GM21825 (cell line): ENCODE results near the gene FAM174B.

Source experiments
- ATAC-seq: cut with Tn5 transposase; IDR thresholded peaks from one replicate; pipeline ENCODE4 v1.9.1; 2021; ENCODE audit warnings: mild to moderate bottlenecking, moderate library complexity; ENCODE audit not compliant: unreplicated experiment

Gene FAM174B

DNA sequence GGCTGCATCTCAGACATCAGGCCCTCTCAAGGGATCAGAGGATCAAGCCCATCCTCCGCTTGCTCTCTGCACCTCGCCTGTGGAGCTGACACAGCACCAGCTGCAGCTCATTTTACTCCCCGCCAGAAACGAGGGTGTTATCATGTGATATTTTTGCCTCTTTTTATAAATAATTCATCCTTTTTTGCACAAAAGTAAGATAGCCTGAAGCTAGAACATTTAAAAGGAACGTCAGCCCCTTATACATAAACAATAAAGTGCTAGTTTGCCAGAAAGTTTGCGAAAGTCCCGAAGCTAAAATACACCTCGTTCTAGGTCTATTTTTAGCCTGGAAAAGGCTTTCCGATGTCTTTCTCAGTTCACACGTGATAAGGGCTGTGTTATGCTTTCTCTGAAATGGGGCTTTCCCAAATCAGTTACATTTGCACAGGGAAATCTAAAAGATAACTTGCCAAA lies 9.6 kb upstream of the FAM174B start:
- ATAC-seq: no peak

DNA sequence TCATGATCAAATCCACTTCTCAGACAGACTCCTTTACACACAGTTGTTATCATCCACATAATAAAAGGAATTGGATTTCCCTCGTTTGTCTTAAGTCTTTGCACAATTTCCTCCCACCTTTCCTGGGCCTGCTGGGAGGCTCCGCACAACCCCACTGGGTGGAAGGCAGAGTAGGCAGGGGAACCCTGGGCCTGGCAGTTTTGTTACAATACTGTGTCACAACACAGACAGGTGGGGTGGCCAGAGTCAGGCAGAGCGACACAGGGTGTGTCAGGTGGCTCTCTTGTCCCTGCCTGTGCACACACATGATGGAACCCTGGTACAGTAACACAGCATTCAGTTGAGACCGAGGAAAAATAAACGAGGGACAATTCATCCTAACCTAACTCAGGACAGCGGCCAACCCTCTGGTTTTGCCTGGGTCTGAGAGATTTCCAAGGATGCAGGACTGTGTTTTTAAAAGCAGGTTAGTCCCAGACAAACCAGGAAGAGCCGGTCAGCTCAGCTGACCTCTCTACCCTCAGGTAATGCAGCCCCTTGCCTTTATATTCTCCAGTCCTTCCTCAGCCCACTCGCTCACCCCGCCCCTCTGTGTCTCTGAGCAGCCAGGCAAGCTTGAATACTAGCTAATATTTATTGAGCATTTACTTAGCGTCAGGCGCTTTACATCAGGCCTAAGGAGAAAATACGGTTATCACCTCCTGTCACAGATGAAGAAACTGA lies 8.8 kb upstream of the FAM174B start:
- ATAC-seq: no peak

GRCh38 chr15:92663250-92663951 lies 7.8 kb upstream of the FAM174B start:
- peak; percentile 65 for ATAC-seq

DNA sequence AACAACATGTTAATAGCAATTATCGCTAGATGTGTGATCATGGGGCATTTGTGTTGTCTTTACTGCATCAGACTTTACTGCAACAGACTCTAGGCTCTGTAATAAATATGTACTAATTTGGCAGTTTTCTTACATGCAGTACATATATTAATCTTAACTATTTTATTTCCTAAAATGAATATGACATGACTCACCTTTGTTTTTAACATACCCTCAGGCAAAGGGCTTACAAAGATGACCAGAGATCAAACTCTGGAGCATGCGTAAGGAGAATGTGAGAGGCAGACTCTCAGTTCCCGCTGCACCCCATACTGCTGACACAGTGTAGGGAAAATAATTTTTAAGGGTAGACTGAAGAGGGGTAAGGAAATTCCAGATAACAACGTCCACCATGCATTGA lies 7.2 kb upstream of the FAM174B start:
- no peak for ATAC-seq

DNA sequence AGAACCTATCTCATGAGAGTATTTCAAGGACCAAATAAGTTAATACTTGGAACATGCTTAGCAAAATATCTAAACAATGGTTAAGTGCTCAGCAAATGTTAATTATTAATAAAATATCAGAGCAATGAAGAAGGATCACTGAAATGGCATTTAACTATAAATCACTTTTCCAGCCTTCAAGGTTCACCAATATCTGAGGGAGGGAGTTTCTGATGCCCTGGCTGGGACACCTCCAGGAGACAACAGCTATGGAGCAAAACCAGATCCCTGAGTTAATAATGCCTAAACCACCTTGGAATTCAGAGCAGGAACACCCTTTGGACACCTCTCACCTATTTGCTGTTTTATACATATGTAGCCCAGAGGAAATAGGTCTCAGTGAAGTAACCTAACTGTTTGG lies 6.4 kb upstream of the FAM174B start:
- ATAC-seq: no peak

- no peak for ATAC-seq
These were observed 5.5 kb upstream of the FAM174B start for GRCh38 chr15:92661069-92661468.

DNA sequence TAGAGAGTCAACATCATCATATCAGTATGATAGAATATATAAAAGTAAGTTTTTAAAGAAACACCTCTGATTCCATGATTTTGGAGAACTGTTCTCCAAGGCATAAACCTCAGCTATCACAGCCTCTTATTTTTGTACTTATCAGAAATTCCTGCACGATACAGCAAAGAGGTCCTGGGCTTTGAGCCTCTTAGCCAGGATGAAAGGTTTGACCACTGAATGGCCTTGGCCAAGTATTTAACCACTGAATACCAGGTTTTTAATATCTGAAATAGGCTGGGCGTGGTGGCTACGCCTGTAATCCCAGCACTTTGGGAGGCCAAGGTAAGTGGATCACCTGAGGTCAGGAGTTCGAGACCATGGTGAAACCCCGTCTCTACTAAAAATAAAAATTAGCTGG lies 1.9 kb upstream of the FAM174B start:
- no peak for ATAC-seq

- no peak for ATAC-seq
These were observed 514 bp upstream of the FAM174B start for GRCh38 chr15:92656089-92656488.

DNA sequence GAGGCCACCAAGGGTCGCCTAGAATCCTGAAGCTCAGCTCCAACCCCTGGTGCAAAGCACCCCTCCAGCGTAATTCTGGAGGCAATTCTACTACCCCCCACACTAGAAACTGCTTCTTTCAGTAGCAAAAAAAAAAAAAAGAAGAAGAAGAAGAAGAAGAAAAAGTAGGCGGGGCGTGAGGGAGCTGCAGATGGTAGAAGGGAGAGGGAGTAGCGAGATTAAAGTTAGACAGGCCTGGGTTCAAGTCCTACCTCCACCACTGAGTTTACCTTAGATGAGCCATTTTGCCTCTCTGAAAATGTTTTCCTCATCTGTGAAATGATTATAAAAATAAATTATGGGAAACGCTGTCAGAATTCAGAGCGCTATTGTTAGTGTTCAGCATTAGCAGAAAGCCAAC lies 913 bp downstream of the FAM174B start:
- ATAC-seq: no peak

GRCh38 chr15:92653836-92654539 lies 1.6 kb downstream of the FAM174B start:
- no peak for ATAC-seq

DNA sequence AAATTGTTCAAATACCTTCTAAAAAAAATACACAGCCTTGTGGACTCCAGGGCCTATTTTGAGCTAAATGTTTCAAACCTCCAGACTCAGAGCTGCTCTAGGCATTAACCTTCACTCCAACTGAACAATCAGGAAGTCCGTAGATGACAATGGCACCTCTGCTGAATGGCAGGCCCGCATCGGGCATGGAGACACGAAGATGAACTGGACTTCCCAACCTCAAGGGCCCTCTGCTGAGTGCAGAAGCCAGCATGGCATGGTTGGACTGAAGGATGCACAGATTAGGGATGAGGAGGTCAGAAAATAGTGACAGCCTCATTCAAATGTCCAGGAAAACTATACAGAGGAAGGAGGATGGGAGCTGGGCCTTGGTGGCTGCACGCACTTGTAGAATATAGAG lies 2.2 kb downstream of the FAM174B start:
- no peak for ATAC-seq

GRCh38 chr15:92652576-92652966 lies 3.0 kb downstream of the FAM174B start:
- no peak for ATAC-seq

- ATAC-seq: no peak
These were observed 3.5 kb downstream of the FAM174B start for GRCh38 chr15:92651877-92652575.

GRCh38 chr15:92650966-92651365 lies 4.6 kb downstream of the FAM174B start:
- no peak for ATAC-seq

DNA sequence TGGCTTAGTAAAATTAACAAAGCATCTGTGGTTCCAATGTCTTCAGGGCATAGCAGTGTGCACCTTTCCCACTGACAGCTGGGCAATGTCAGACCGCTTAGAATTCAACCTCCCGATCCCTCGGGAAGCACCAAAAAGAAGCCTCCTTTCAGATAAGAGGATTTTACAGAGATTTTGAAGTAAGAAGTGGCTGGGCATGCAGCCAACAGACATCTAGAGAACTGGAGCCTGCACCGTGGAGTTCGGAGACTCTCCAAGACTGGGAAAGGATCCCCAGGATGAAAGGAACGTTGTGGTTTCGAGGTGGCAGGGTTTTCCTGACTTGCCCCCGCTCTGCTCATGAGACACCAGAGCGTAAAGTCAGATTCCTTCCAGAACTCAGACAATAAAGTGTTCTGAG lies 5.3 kb downstream of the FAM174B start:
- ATAC-seq: no peak

DNA sequence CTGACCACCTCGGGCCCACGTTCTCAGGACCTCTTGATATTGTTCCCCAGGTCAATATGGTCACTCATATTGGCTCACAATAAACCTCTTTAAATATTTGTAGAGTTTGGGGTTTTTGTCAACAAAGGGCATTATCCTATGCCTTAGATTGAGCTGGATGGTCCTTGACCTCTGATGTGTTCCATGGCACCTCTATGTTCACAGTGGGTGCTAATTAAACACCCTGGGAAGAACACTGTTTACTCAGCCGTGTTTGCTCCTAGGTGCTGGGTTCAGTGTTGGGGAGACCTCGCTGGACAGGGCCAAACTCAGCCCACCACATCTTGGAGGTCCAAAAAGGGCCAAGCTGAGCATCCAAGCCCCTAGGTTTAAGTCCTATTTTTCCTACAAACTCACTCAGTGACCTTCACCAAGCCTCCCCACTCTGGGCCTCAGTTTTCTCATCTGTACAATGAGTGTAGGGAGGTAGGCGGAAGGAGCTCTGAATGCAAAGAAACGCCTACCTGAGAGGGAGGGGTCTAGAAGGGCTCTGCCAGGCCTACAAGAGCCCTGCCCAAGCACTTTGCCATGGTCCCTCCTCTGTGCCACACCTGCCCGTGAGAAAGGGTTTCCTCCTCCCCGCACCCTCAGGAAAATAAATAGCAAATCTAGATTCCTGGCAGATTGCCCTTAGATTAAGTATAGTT lies 7.2 kb downstream of the FAM174B start:
- no peak for ATAC-seq

- no peak for ATAC-seq
These were observed 8.0 kb downstream of the FAM174B start for GRCh38 chr15:92647467-92648163.

DNA sequence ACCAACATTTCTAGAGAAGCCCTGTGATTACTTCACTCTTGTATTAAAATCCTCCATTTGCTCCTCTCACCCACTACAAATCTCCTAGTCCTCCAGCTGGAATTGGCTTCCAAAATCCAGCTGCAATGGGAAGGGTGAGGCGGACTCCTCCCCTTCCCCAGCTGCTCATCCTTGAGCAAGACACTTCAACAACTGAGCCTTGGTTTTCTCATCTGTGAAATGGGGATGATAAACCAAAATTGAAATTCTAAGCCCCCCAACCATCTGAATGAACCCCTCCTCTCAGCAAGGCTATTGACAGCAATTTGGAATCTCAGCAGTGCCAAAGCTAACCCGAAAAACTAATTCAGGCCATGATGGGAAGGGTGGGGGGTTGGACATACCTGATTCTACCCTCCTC lies 9.4 kb downstream of the FAM174B start:
- no peak for ATAC-seq

GRCh38 chr15:92645731-92646130 lies 9.8 kb downstream of the FAM174B start:
- ATAC-seq: no peak

- no peak for ATAC-seq
These were observed 10.4 kb downstream of the FAM174B start for GRCh38 chr15:92645051-92645631.
